ENCODE measurements around the gene KRTAP10-8.
"Not testable (repeated sequence)": the region's sequence is repeated elsewhere in the genome, so short reads cannot be mapped to it uniquely, and the experiment has no call there.

Gene KRTAP10-8

DNA sequence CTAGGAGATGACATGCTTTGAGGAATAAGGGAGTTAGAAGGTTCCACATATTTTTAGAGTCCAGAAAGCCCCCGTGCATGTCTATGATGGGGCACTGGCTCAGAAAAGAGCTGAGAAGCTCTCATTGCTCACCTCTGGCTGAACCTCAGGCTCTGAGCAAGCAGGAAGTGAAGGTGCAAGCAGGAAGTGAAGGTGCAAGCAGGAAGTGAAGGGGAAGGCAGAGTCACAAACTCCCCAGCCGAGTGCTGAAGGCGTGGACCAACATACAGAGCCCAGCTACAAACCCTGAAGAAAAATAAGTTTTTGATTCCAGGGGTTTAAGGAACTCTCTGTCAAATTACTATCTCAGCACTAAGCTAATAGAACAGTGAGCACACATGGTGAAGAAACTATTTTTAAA is 7.0 kb downstream of the KRTAP10-8 start:
- DNase-seq: peak; percentile 67

- no peak for DNase-seq
Observed at GRCh38 chr21:44619886-44620285, 8.0 kb downstream of the KRTAP10-8 start.

DNA sequence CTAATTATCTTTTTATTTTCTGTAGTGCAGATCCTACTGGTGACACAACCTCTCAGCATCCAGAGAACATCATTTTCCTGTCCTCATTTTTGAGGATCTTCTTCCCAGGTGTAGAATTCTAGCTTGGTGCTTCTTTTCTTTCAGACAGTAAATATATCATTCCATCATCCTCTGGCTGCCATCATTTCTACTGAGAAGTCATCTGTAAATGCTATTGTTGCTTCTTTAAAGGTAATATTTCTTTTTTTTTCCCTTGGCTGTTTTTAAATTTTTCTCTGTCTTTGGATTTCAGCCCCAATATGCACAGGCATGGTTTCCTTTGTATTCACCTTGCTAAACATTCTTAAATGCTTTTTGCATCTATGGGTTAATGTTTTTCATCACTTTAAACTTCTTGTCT is 11.7 kb downstream of the KRTAP10-8 start:
- no peak for DNase-seq

GRCh38 chr21:44625756-44626155 is 13.9 kb downstream of the KRTAP10-8 start:
- DNase-seq: no peak

DNA sequence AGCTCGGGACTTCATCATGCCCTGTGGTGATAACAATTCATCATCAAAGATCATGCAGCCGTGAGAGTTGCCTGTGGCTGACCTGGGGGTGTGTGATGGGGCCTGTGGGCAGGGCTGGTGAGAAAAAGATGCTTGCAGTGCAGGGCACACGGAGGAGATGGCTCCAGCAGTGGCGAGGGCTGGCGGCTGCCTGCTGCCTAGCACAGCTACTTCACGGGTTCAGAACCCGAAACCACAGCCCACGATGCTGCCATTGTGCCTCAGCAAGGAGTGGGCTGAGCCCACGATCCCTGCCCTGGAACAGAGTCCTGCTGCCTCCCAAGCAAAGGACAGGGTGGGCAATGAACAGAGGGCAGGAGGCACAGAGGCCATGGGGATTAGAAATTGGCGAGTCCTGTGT is 14.4 kb downstream of the KRTAP10-8 start:
- DNase-seq: no peak

DNA sequence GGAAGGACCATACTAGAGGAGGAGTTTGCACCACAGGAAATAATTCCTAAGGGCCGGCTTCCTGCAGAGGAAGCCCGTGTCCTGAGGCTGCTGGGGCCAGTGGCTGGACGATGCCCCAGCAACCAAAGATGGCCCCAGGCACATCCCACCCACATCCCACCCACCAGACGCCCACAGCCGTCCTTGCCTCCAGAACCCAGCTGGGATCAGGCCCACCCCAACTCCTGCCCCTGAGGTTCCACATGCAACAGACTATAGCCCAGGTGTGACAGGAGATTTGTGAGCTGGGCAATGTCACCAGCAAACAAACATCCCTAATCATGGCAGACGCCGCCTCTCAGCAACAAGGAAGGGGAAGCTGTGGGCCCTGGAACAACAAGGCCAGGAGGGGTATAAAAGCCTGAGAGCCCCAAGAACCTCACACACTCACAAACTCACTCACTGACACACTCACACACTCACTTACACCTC is 14.8 kb downstream of the KRTAP10-8 start, which contains the start of gene KRTAP10-9:
Gene KRTAP10-9, plus strand, starts transcription at position 421 of the 471 bp plus-strand sequence. CDS start 79 bp downstream, outside the sequence.
- DNase-seq: no peak

DNA sequence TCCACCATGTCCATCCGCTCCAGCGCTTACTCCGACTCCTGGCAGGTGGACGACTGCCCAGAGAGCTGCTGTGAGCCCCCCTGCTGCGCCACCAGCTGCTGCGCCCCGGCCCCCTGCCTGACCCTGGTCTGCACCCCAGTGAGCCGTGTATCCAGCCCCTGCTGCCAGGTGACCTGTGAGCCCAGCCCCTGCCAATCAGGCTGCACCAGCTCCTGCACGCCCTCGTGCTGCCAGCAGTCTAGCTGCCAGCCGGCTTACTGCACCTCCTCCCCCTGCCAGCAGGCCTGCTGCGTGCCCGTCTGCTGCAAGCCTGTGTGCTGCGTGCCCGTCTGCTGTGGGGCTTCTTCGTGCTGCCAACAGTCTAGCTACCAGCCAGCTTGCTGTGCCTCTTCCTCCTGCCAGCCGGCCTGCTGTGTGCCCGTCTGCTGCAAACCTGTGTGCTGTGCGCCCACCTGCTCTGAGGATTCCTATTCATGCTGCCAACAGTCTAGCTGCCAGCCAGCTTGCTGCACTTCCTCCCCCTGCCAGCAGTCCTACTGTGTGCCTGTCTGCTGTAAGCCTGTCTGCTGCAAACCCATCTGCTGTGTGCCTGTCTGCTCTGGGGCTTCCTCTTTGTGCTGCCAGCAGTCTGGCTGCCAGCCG is 15.4 kb downstream of the KRTAP10-8 start:
- DNase-seq: not testable (repeated sequence)

GRCh38 chr21:44627831-44628233 is 16.0 kb downstream of the KRTAP10-8 start:
- DNase-seq: not testable (repeated sequence)

- DNase-seq: no peak
Observed at GRCh38 chr21:44628707-44629391, 17.0 kb downstream of the KRTAP10-8 start.

GRCh38 chr21:44630440-44630839 is 18.6 kb downstream of the KRTAP10-8 start:
- DNase-seq: no peak

DNA sequence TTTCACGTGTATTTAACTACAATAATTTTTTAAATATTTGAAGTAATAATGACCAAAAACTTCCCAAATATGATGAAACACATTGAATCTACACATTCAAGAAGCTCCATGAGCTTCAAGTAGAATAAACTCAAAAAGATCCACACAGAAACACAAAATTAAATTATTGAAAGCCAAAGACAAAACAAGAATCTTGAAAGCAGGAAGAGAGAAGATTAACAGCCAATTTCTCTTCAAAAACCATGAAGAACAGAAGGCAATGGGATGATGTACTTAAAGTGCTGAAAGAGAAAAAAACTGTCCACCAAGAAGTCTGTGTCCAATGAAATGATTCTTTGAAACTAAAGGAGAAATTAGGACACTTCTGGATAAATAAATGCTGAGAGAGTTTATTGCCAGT is 20.2 kb downstream of the KRTAP10-8 start:
- no peak for DNase-seq

GRCh38 chr21:44636209-44637017 is 24.5 kb downstream of the KRTAP10-8 start:
- no peak for DNase-seq

- DNase-seq: no peak
Observed at GRCh38 chr21:44637018-44637850, 25.4 kb downstream of the KRTAP10-8 start, which contains the start of gene KRTAP10-10. KRTAP10-10 (plus strand) TSS chr21:44637356; CDS start chr21:44637418, 62 bp downstream.

DNA sequence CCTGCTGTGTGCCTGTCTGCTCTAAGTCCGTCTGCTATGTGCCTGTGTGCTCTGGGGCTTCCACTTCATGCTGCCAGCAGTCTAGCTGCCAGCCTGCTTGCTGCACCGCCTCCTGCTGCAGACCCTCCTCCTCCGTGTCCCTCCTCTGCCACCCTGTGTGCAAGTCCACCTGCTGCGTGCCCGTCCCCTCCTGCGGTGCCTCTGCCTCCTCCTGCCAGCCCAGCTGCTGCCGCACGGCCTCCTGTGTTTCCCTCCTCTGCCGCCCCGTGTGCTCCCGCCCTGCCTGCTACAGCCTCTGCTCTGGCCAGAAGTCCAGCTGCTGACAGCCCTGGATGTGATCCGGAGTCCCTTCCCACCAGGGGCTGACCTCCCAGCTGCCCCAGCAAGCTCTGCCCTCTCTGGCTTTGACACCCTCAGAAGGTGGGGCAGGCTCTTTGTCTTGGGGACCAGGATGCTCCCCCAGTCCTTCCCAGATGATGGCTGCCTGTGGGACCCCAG is 26.0 kb downstream of the KRTAP10-8 start:
- not testable (repeated sequence) for DNase-seq

DNA sequence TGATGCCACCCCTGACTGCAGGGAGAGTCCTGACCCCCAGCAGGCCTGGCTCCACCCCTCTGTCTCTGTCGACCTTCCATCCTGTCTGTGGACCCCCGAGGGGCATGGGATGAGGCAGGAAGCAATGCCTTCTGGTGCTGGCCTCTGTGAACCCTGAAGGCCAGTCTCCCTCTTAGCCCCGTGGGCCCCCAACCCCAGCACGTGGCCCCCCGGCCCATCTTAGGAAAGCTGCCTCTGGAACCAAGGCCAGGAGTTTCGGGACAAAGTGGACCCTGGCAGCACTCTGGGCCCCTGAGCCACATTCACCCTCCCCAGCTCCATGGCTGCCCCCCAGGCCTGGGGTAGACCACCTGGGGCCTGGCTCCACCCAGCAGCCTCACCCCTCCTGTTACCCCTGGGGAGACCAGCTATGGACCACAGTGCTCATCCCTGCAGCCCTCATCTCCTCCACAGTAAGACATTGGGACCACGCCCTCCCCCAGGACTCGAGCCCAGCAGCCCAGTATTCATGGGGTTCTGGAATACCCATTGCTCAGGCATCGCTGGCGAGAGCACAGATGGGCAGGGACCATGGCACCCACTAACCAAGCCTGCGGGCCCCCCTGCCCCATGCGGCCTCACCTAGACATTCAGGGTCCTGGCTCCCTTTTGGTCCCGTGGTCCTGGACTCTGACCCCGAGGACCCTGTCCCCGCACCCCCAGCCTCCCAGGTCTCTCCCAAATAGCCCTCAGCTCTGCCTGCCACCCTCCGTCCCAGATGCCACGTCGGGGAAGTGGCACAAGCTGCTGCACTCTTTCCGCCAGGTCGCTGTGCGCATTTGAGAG is 26.8 kb downstream of the KRTAP10-8 start:
- not testable (repeated sequence) for DNase-seq

- no peak for DNase-seq
Observed at GRCh38 chr21:44639331-44639655, 27.4 kb downstream of the KRTAP10-8 start.

DNA sequence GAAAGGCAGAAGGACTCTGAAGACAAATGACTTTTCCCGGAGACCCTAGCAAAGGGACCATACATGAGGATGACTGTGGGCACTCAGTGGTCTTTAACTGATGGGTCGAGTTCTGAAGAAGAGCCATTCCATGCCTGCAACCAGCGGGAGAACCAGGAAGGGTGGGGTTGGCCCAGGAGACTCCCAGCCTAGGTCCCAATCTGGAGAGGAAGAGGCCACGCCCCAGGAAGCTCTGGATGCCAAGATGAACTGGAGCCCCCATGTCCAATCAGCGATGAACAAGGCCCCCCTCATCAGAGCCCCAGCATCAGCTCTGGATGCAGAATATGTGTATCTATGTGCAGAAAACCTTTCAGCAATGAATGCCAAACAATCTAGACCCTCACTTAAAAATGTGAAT is 28.9 kb downstream of the KRTAP10-8 start:
- no peak for DNase-seq

DNA sequence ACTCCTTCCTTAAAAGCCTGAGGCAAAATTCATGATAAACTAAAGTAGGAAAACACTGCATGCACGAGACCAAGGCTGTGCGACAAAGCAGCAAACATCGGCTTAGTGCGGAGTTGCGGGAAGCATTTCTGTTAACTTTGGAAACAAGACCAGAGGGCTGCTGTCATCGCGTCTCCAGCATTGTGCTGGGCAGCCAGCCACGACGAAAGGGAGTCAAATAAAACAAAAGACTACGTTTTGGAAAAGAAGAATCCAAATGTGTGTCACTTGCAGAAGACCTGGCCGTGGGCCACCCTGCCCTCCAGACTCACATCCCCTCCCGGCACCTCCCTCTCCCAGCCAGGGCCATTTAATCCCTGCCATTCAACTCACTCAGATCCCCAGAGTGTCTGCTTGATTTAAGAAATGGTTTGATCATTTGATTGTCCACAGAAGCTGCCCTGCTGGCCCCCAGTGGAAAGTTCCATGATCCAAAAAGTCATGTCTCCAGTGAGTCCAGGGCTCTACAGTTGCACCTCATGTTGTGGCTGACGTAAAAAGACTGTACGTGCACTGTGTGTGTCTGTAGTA is 31.9 kb downstream of the KRTAP10-8 start:
- DNase-seq: no peak

DNA sequence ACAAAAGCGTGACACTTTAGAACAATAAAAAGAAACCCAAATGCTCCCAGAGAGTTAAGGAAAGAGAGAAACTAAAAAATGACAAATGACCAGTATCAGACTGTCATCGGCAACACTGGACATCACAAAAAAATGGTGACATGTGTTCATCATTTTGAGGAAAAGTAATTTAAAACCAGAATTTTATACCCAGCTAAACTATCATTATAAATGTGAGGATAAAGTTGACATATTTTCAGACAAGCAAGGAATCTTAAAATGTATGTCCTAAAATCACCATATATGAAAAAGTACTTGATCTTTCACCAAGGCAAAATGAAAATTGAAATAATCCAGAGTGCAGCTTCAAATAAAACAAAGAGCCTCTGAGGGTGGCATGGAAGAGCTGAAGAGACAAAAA is 33.0 kb downstream of the KRTAP10-8 start:
- DNase-seq: no peak

GRCh38 chr21:44646366-44647221 is 34.7 kb downstream of the KRTAP10-8 start, which contains the start of gene KRTAP10-11:
KRTAP10-11 (plus strand) TSS chr21:44646414; CDS start chr21:44646459, 45 bp downstream.
- DNase-seq: peak; percentile 33
